PC-3 (cell line): ENCODE measurements around the gene PI4KA. TPM values are rescaled to one million over a fixed set of nuclear protein-coding genes. Genes with fewer than 3 reads are reported as not detected.
A peak's percentile ranks its signal among the peaks of the same experiment; 100 is the strongest.

ENCODE experiments used
- ATAC-seq: fragments of 200-7000 bp; cut with Tn5 transposase; 2 replicates; pipeline ENCODE4 v1.9.1; 2020; ENCODE audit warnings: mild to moderate bottlenecking, moderate library complexity
- BruUV-seq: library from RNA; stranded (reverse); fragments of 400-500 nt; replicated peaks from 2 replicates; lab custom pipeline; 2021; lab: Mats Ljungman, UMichigan
- CTCF ChIA-PET: fragments of 300-600 bp; sonication (Branson Sonifier 250); formaldehyde crosslinking; loops from one replicate; lab custom pipeline; 2022; ENCODE audit warnings: antibody characterized with exemption; lab: Charles Lee
- POLR2A ChIA-PET: fragments of 300-600 bp; sonication (Branson Sonifier 250); formaldehyde crosslinking; loops from one replicate; lab custom pipeline; 2022; ENCODE audit warnings: antibody characterized with exemption; ENCODE audit not compliant: unreplicated experiment; lab: Charles Lee
- DNase-seq: peaks from one replicate; pipeline ENCODE4 v3.0.0-alpha.2; 2015
- H2AFZ ChIP-seq: fragments of 300-600 bp; sonication (generic); 2 replicates; pipeline ENCODE4 v1.6.0; 2016; ENCODE audit warnings: antibody characterized with exemption, low read length
- H3F3A ChIP-seq: fragments of 300-600 bp; sonication (generic); one replicate; pipeline ENCODE4 v1.6.0; 2017; ENCODE audit warnings: antibody characterized with exemption, low read length, control low read depth, mild to moderate bottlenecking; ENCODE audit not compliant: unreplicated experiment
- H3K27ac ChIP-seq: fragments of 300-600 bp; sonication (generic); 2 replicates; pipeline ENCODE4 v1.5.1; 2016; ENCODE audit warnings: mild to moderate bottlenecking, low read length
- H3K27me3 ChIP-seq: fragments of 300-600 bp; sonication (generic); 2 replicates; pipeline ENCODE4 v1.6.1; 2016; ENCODE audit warnings: low read length, mixed read lengths
- H3K36me3 ChIP-seq: fragments of 300-600 bp; sonication (generic); 2 replicates; pipeline ENCODE4 v1.6.1; 2016; ENCODE audit warnings: low read depth, mixed run types, low read length, mixed read lengths
- H3K4me1 ChIP-seq: fragments of 300-600 bp; sonication (generic); 2 replicates; pipeline ENCODE4 v1.5.1; 2016; ENCODE audit warnings: low read length; ENCODE audit not compliant: insufficient read depth
- H3K4me2 ChIP-seq: fragments of 300-600 bp; sonication (generic); 2 replicates; pipeline ENCODE4 v1.6.0; 2016; ENCODE audit warnings: low read length
- H3K4me3 ChIP-seq: fragments of 300-600 bp; sonication (generic); 2 replicates; pipeline ENCODE4 v1.5.1; 2016; ENCODE audit warnings: mild to moderate bottlenecking, low read length, mixed read lengths
- H3K79me2 ChIP-seq: fragments of 300-600 bp; sonication (generic); 2 replicates; pipeline ENCODE4 v1.6.1; 2017; ENCODE audit warnings: low read length, mixed read lengths
- H3K9ac ChIP-seq: fragments of 300-600 bp; sonication (generic); 2 replicates; pipeline ENCODE4 v1.6.0; 2016; ENCODE audit warnings: mild to moderate bottlenecking, low read length
- H3K9me2 ChIP-seq: fragments of 300-600 bp; sonication (generic); replicated peaks from 2 replicates; pipeline ENCODE4 v1.6.1; 2016; ENCODE audit warnings: mixed run types, low read length, mixed read lengths
- H3K9me3 ChIP-seq: fragments of 300-600 bp; sonication (generic); 2 replicates; pipeline ENCODE4 v1.6.1; 2016; ENCODE audit warnings: low read length, mixed read lengths
- H4K20me1 ChIP-seq: fragments of 300-600 bp; sonication (generic); 2 replicates; pipeline ENCODE4 v1.6.1; 2016; ENCODE audit warnings: low read length, mixed read lengths
- EZH2 ChIP-seq: fragments of 300-600 bp; sonication (generic); IDR thresholded peaks from one replicate; pipeline ENCODE4 v1.6.1; 2017; ENCODE audit warnings: antibody characterized with exemption, mild to moderate bottlenecking, low read length; ENCODE audit not compliant: unreplicated experiment
- EZH2phosphoT487 ChIP-seq: fragments of 300-600 bp; sonication (generic); IDR thresholded peaks from 2 replicates; pipeline ENCODE4 v1.6.1; 2018; ENCODE audit warnings: mild to moderate bottlenecking, antibody characterized with exemption, low read length, borderline replicate concordance
- intact Hi-C: fragments of 100-400 bp; cut with micrococcal nuclease; formaldehyde crosslinking; loops from 2 replicates; pipeline ENCODE4 v1.9.0; 2023
- total RNA-seq: library from RNA; depleted of rRNA; stranded (reverse); fragments of >200 nt; gene quantifications from 2 replicates; pipeline ENCODE4 v1.2.3, GENCODE V29; 2014
- TF ChIP-seq, protein P1 (sequence below): fragments of 300-600 bp; sonication (generic); conservative IDR thresholded peaks from 2 replicates; pipeline ENCODE4 v1.5.1; 2017; ENCODE audit warnings: antibody characterized with exemption, low read depth, mild to moderate bottlenecking, low read length

The PI4KA gene
- total RNA-seq, 1 experiment from 2014 or later, result 39.7 TPM

DNA sequence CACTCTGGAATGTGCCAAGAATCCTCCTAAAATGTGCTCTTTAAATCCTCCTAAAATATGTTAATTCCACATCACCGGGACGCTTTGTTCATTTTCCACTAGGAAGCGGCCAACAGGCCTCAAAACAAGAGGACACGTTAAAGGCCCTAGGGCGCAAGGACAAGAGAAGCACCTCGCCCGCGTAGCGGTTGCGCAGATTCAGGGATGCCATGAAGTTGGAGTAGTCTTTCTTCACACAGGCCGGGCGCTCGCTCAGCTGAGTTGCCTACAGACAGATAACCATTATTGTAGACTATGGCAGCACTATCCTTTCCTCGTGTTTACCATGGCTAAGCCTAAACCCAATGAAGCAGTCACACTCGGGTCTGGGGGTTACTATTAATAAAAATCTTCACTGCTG, 114.2 kb downstream of the PI4KA start:
- H3K27ac ChIP-seq, result no peak overlapping the region
- ATAC-seq (no peak), DNase-seq (no peak)
- H2AFZ ChIP-seq, result no peak overlapping the region
- CTCF ChIA-PET, result no interaction called here
- H3K9ac ChIP-seq, result no peak overlapping the region
- peaks cover 5% of the 10 kb centered on the region; the same call in 1 of the 2 replicates for H3K9me3 ChIP-seq
- H3K4me2 ChIP-seq, result no peak overlapping the region
- POLR2A ChIA-PET, result no interaction called here
- TF ChIP-seq EZH2 (no peak), EZH2phosphoT487 (no peak)
- TF ChIP-seq, protein P1, sequence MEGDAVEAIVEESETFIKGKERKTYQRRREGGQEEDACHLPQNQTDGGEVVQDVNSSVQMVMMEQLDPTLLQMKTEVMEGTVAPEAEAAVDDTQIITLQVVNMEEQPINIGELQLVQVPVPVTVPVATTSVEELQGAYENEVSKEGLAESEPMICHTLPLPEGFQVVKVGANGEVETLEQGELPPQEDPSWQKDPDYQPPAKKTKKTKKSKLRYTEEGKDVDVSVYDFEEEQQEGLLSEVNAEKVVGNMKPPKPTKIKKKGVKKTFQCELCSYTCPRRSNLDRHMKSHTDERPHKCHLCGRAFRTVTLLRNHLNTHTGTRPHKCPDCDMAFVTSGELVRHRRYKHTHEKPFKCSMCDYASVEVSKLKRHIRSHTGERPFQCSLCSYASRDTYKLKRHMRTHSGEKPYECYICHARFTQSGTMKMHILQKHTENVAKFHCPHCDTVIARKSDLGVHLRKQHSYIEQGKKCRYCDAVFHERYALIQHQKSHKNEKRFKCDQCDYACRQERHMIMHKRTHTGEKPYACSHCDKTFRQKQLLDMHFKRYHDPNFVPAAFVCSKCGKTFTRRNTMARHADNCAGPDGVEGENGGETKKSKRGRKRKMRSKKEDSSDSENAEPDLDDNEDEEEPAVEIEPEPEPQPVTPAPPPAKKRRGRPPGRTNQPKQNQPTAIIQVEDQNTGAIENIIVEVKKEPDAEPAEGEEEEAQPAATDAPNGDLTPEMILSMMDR, result no peak
- no peaks in the 10 kb centered on the region for H3F3A ChIP-seq
- no TSS peak for BruUV-seq
- H3K27me3 ChIP-seq, result no peaks in the 10 kb centered on the region
- H3K36me3 ChIP-seq, result peaks cover 11% of the 10 kb centered on the region
- no peaks in the 10 kb centered on the region for H3K4me1 ChIP-seq
- H3K79me2 ChIP-seq, result no peaks in the 10 kb centered on the region
- H4K20me1 ChIP-seq, result no peaks in the 10 kb centered on the region
- no peak overlapping the region for H3K4me3 ChIP-seq
- intact Hi-C loops, result no loop called here
- no peaks in the 10 kb centered on the region for H3K9me2 ChIP-seq

DNA sequence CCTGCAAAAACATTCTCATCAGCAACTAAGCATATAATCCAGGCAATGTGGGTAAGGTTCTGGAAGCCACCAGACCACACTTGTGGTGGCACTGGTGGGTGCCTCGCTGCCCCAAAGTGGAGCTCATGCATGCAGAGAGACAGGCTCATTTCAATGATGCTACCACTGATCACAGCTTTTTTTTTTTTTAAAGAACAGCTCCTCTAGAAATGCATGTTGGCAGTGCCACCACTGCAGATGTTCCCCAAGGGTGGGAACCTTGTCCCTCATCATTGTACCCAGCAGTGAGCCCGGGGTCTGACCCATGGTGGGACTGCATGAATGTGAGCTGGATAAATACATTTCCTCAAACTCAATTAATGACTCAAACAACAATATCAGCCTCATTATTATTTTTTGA, 115.8 kb downstream of the PI4KA start:
- H3K36me3 ChIP-seq, result peaks cover 11% of the 10 kb centered on the region
- DNase-seq (no peak), ATAC-seq (no peak)
- ChIA-PET CTCF (interaction anchor here (0.6 kb wide), 2 partner anchors 36 to 437 kb away, joined by 3 to 7 read pairs; no protein-coding TSS in a partner anchor), POLR2A (no interaction called here)
- no peaks in the 10 kb centered on the region for H3F3A ChIP-seq
- no peak overlapping the region for H2AFZ ChIP-seq
- no peak overlapping the region for H3K4me2 ChIP-seq
- H3K9me3 ChIP-seq, result peaks cover 5% of the 10 kb centered on the region; the same call in 1 of the 2 replicates
- H4K20me1 ChIP-seq, result no peaks in the 10 kb centered on the region
- no peak overlapping the region for H3K27ac ChIP-seq
- H3K4me3 ChIP-seq, result no peak overlapping the region
- H3K4me1 ChIP-seq, result no peaks in the 10 kb centered on the region
- no peak overlapping the region for H3K9ac ChIP-seq
- BruUV-seq, result no TSS peak
- no peaks in the 10 kb centered on the region for H3K79me2 ChIP-seq
- TF ChIP-seq EZH2phosphoT487 (no peak), EZH2 (no peak)
- TF ChIP-seq, protein P1, result no peak
- H3K27me3 ChIP-seq, result no peaks in the 10 kb centered on the region
- intact Hi-C loops, result no loop called here
- no peaks in the 10 kb centered on the region for H3K9me2 ChIP-seq

DNA sequence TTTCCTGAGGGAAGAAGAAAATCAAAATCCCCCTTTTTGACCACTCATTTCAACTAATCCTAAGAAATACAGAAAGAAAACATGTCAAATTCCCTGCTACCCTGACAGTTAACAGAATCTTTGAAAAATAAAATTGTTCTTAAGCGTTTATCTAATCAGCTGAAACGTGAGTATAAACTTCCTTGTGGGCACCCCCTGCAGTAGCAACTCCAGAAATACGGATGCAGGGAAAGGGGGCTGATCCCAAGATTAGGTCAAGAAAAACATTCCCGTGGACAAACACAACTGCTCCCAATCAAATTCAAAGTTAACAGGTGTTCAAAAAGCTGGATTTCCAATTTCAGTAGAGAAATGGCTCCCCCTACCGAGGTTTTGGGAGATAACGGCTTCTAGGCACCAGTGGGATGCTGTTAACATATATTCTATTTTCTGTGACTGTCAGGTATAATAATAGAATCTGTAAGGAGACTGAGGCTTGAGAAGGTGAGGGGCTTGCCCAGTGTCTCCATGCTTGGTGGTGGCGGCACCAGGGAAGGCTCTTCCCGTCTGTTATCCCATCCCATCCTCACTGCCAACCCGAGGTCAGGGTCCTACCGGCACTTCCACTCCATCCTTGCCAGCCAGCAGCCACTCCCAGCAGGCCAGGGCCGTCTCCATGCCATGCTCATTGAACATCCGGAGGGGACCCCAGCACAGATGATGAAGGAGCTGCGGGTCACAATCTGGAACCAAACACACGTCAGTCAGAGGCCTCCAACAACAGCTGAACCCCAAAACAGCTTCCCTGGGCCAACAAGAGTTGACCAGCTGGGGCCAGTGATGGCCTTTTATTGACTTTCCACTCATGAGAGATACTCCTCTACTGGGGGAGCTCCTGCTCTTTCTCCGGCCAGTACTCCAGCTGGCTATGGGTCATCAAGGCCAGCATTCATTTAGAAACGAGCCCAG, 116.7 kb downstream of the PI4KA start:
- ATAC-seq, result peak; percentile 45; the same call in 1 of the 2 replicates
- H4K20me1 ChIP-seq, result no peaks in the 10 kb centered on the region

More for the DNA sequence above, 116.7 kb downstream of the PI4KA start:
- TF ChIP-seq, protein P1, result peak; percentile 73
- TF ChIP-seq EZH2phosphoT487, result no peak
- TF ChIP-seq EZH2, result no peak
- Histone ChIP-seq H3F3A (no peaks in the 10 kb centered on the region), H3K4me2 (no peak overlapping the region), H3K4me3 (no peak overlapping the region), H3K4me1 (no peaks in the 10 kb centered on the region), H3K36me3 (peaks cover 11% of the 10 kb centered on the region), H3K27ac (no peak overlapping the region), H3K9me3 (peaks cover 5% of the 10 kb centered on the region; the same call in 1 of the 2 replicates), H3K27me3 (no peaks in the 10 kb centered on the region), H3K9me2 (no peaks in the 10 kb centered on the region), H2AFZ (no peak overlapping the region), H3K9ac (no peak overlapping the region), H3K79me2 (no peaks in the 10 kb centered on the region)
- intact Hi-C loops, result no loop called here
- BruUV-seq, result no TSS peak
- peak; percentile 65 for DNase-seq
- CTCF ChIA-PET, result no interaction called here
- POLR2A ChIA-PET, result interaction anchor here (0.6 kb wide), 2 partner anchors 77 to 104 kb away, joined by 3 read pairs; no protein-coding TSS in a partner anchor
